Duodenal mucosa (tissue), 2 donors: ENCODE measurements around the gene RNF149.
"Not testable (repeated sequence)": the region's sequence is repeated elsewhere in the genome, so short reads cannot be mapped to it uniquely, and the experiment has no call there.

Source experiments
- H3K27ac ChIP-seq: one replicate; pipeline ENCODE4 v1.7.0; 2013; ENCODE audit warnings: low read depth, low read length
- H3K27me3 ChIP-seq, 2 donors: one replicate each; pipeline ENCODE4 v1.7.0; 2013; ENCODE audit warnings: low read length in 2 of 2, control low read depth in 1 of 2; ENCODE audit not compliant: insufficient read depth in 2 of 2, control insufficient read depth in 1 of 2
- H3K36me3 ChIP-seq, 2 donors: one replicate each; pipeline ENCODE4 v1.7.0; 2013; ENCODE audit warnings: low read length in 2 of 2, control low read depth in 1 of 2; ENCODE audit not compliant: insufficient read depth in 2 of 2, control insufficient read depth in 1 of 2
- H3K4me1 ChIP-seq, 2 donors: one replicate each; pipeline ENCODE4 v1.7.0; 2013; ENCODE audit warnings: low read length in 2 of 2, control low read depth in 1 of 2; ENCODE audit not compliant: insufficient read depth in 2 of 2, control insufficient read depth in 1 of 2
- H3K4me3 ChIP-seq, 2 donors: one replicate each; pipeline ENCODE4 v1.7.0; 2013; ENCODE audit warnings: low read length in 2 of 2, low read depth in 1 of 2
- H3K9ac ChIP-seq, 2 donors: one replicate each; pipeline ENCODE4 v1.7.0; 2013; ENCODE audit warnings: low read length in 2 of 2, low read depth in 1 of 2
- H3K9me3 ChIP-seq, 2 donors: one replicate each; pipeline ENCODE4 v1.7.0; 2013; ENCODE audit warnings: low read length in 2 of 2, control low read depth in 1 of 2; ENCODE audit not compliant: control insufficient read depth in 1 of 2

Gene RNF149

GRCh38 chr2:101331202-101331601 lies 22.7 kb upstream of the RNF149 start:
- no peak overlapping the region for H3K27ac ChIP-seq
- H3K36me3 ChIP-seq = no peaks in the 10 kb centered on the region
- H3K4me3 ChIP-seq = no peak overlapping the region
- peaks cover 0 to 2% of the 10 kb centered on the region in 2 donors for H3K9me3 ChIP-seq
- no peaks in the 10 kb centered on the region for H3K27me3 ChIP-seq
- H3K9ac ChIP-seq = peak overlapping the region in 1 of 2 donors; percentile 34
- peaks cover 36 to 38% of the 10 kb centered on the region in 2 donors for H3K4me1 ChIP-seq

GRCh38 chr2:101330253-101330933 lies 21.9 kb upstream of the RNF149 start:
- H3K4me1 ChIP-seq = peaks cover 36 to 38% of the 10 kb centered on the region in 2 donors
- H3K36me3 ChIP-seq = no peaks in the 10 kb centered on the region
- peak overlapping the region in 1 of 2 donors; percentile 11 for H3K4me3 ChIP-seq
- no peaks in the 10 kb centered on the region for H3K27me3 ChIP-seq
- H3K9me3 ChIP-seq = peaks cover 3 to 10% of the 10 kb centered on the region in 2 donors
- H3K9ac ChIP-seq = peak overlapping the region in 1 of 2 donors; percentile 34
- H3K27ac ChIP-seq = no peak overlapping the region

GRCh38 chr2:101329026-101329425 lies 20.5 kb upstream of the RNF149 start:
- Histone ChIP-seq H3K9ac (no peak overlapping the region), H3K36me3 (no peaks in the 10 kb centered on the region), H3K27me3 (no peaks in the 10 kb centered on the region), H3K4me1 (peaks cover 36 to 38% of the 10 kb centered on the region in 2 donors), H3K4me3 (peak overlapping the region in 1 of 2 donors; percentile 42), H3K9me3 (peaks cover 5 to 12% of the 10 kb centered on the region in 2 donors), H3K27ac (no peak overlapping the region)

DNA sequence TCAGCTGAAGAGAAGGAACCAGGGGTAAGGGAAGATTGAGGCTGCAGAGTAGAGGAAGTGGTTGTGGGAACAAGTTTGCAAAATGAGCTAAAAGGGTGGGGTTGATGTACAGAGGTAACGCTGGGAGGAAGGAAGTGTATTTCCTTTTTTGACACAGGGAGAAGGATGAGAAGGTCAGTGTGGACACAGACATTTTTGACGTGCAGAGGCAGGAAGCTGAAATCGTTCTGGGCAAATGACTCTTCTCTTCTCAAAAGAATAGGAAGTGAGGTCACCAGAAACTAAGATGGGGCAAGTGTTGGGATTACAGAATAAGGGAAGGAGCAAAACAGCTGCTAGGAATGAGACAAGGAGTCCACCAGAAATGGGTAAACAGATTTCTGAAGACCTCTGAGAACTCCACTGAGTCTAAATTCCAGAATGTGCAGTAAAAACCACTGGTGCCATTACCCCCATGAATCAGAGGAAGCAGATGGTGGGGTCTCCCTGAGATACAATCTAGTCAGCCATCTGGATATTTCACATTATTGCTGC lies 20.0 kb upstream of the RNF149 start:
- no peaks in the 10 kb centered on the region for H3K27me3 ChIP-seq
- peaks cover 36 to 38% of the 10 kb centered on the region in 2 donors for H3K4me1 ChIP-seq
- H3K9me3 ChIP-seq = peaks cover 5 to 12% of the 10 kb centered on the region in 2 donors
- peak overlapping the region in 1 of 2 donors; percentile 42 for H3K4me3 ChIP-seq
- H3K27ac ChIP-seq = no peak overlapping the region
- no peak overlapping the region for H3K9ac ChIP-seq
- no peaks in the 10 kb centered on the region for H3K36me3 ChIP-seq

- peaks cover 36 to 38% of the 10 kb centered on the region in 2 donors for H3K4me1 ChIP-seq
- peak overlapping the region in 1 of 2 donors; percentile 23 for H3K4me3 ChIP-seq
- H3K9ac ChIP-seq = no peak overlapping the region
- no peak overlapping the region for H3K27ac ChIP-seq
- no peaks in the 10 kb centered on the region for H3K36me3 ChIP-seq
- H3K9me3 ChIP-seq = peaks cover 5 to 12% of the 10 kb centered on the region in 2 donors
- no peaks in the 10 kb centered on the region for H3K27me3 ChIP-seq
Observed at GRCh38 chr2:101327863-101328394, 19.4 kb upstream of the RNF149 start.

GRCh38 chr2:101325425-101325824 lies 16.9 kb upstream of the RNF149 start:
- no peak overlapping the region for H3K9ac ChIP-seq
- no peak overlapping the region for H3K27ac ChIP-seq
- H3K9me3 ChIP-seq = peaks cover 5 to 12% of the 10 kb centered on the region in 2 donors
- peaks cover 28 to 29% of the 10 kb centered on the region in 2 donors for H3K4me1 ChIP-seq
- no peak overlapping the region for H3K4me3 ChIP-seq
- H3K27me3 ChIP-seq = no peaks in the 10 kb centered on the region
- H3K36me3 ChIP-seq = no peaks in the 10 kb centered on the region

DNA sequence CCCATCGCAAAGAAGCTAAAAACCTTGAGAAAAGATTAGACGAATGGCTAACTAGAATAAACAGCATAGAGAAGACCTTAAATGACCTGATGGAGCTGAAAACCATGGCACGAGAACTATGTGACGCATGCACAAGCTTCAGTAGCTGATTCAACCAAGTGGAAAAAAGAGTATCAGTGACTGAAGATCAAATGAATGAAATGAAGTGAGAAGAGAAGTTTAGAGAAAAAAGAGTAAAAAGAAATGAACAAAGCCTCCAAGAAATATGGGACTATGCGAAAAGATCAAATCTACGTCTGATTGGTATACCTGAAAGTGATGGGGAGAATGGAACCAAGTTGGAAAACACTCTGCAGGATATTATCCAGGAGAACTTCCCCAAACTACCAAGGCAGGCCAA lies 8.1 kb upstream of the RNF149 start:
- not testable (repeated sequence) for H3K9ac ChIP-seq, H3K9me3 ChIP-seq, H3K27ac ChIP-seq, H3K4me1 ChIP-seq, H3K36me3 ChIP-seq, H3K4me3 ChIP-seq, H3K27me3 ChIP-seq

DNA sequence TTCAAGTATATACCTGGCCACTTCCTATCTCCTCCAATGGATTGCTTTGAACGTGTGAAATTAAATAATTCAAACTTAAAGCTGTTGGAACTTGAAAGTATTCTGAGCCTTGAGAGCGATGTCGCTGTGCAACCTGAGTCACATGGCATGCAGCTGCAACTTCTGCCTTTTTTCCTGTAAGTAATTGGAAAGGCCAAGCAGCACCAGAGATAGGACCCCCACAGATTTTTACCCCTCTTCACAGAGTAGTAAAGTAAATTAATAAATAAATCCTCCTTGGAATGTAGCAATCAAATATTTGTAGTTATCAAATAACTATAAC lies 3.2 kb upstream of the RNF149 start:
- H3K9ac ChIP-seq = no peak overlapping the region

DNA sequence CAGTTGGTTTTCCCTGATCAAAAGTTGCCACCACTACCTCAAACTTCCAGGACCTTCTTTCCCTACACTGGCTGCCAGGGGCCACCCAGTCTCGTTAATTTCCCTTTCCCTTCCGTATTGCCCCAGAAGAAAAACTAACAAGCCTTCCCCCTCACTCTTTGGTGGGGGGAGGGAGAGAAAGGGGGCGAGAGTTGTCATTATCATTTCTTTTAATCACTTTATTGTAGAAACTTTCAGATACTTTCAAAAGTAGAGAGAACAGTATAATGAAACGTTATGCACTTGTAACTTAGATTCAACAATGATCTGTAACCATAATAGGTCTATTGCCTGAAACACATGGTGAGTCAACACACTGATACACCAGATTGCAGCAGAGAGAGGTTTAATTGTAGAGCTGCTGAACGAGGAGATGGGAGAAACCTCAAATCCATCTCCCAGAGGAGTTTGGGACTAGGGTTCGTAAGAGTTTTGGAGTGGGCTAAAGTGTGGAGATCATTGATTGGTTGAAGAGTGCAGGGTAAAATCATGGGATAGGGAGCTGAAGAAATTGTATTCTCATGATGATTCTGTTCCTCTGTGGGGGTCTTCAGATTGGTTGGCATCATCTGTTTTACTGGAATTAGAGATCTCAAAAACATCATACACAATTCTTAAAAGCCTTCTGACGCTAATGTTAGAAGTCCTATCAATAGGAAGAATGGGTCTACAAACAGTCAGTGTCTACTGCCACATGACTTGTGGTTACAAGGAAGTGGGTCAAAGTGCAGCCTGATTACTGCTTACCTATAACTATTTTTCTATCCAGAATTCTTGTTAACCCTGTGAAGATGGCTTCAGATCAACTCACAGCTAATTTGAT lies 2.6 kb upstream of the RNF149 start:
- Histone ChIP-seq H3K36me3 (no peaks in the 10 kb centered on the region), H3K9me3 (no peaks in the 10 kb centered on the region), H3K4me1 (peaks cover 26 to 34% of the 10 kb centered on the region in 2 donors), H3K27me3 (no peaks in the 10 kb centered on the region), H3K4me3 (peak overlapping the region; percentile 12 to 33), H3K27ac (no peak overlapping the region), H3K9ac (peak overlapping the region in 1 of 2 donors; percentile 19)

More for the DNA sequence above, 3.2 kb upstream of the RNF149 start:
- H3K27ac ChIP-seq = no peak overlapping the region
- H3K9me3 ChIP-seq = no peaks in the 10 kb centered on the region
- H3K4me3 ChIP-seq = peak overlapping the region in 1 of 2 donors; percentile 12
- H3K4me1 ChIP-seq = peaks cover 22 to 29% of the 10 kb centered on the region in 2 donors
- no peaks in the 10 kb centered on the region for H3K36me3 ChIP-seq
- no peaks in the 10 kb centered on the region for H3K27me3 ChIP-seq
